Nephron (organoid): ENCODE data around the gene OR6Q1.

Experiments
- H3K27ac Mint-ChIP-seq, 3 experiments: 2 replicates each; pipeline ENCODE4 v1.8.0; 2020; ENCODE audit warnings: mixed read lengths in 3 of 3, mild to moderate bottlenecking in 2 of 3, moderate library complexity in 1 of 3
- H3K27me3 Mint-ChIP-seq: 2 replicates; pipeline ENCODE4 v1.8.0; 2021; ENCODE audit warnings: low read depth, mild to moderate bottlenecking, moderate library complexity, mixed read lengths
- H3K36me3 Mint-ChIP-seq: 2 replicates; pipeline ENCODE4 v1.8.0; 2020; ENCODE audit warnings: low read depth, mixed read lengths
- H3K4me1 Mint-ChIP-seq: 2 replicates; pipeline ENCODE4 v1.8.0; 2020; ENCODE audit warnings: mixed read lengths
- H3K4me3 Mint-ChIP-seq, 3 experiments: 2 replicates each; pipeline ENCODE4 v1.8.0; 2020; ENCODE audit warnings: mild to moderate bottlenecking in 3 of 3, mixed read lengths in 3 of 3, moderate library complexity in 2 of 3
- H3K9me3 Mint-ChIP-seq: 2 replicates; pipeline ENCODE4 v1.8.0; 2020; ENCODE audit warnings: mixed read lengths
- CTCF ChIP-seq, 3 experiments: fragments of 200-600 bp; sonication (generic); IDR thresholded peaks; one replicate each; pipeline ENCODE4 v1.5.0; 2021; ENCODE audit warnings: antibody characterized with exemption in 3 of 3; ENCODE audit not compliant: unreplicated experiment in 3 of 3

The OR6Q1 gene

GRCh38 chr11:58003036-58003435, 27.7 kb upstream of the OR6Q1 start:
- Mint-ChIP-seq H3K36me3 (no peaks in the 10 kb centered on the region), H3K9me3 (no peaks in the 10 kb centered on the region)
- no peak for TF ChIP-seq CTCF (IDR thresholded peaks at IDR 0.05; ENCODE audit: unreplicated experiment in 3 of 3)

GRCh38 chr11:58003591-58003990, 27.2 kb upstream of the OR6Q1 start:
- Mint-ChIP-seq H3K27ac (no peak overlapping the region), H3K36me3 (no peaks in the 10 kb centered on the region), H3K9me3 (no peaks in the 10 kb centered on the region), H3K27me3 (no peaks in the 10 kb centered on the region), H3K4me1 (no peaks in the 10 kb centered on the region), H3K4me3 (no peak overlapping the region)
- TF ChIP-seq CTCF (IDR thresholded peaks at IDR 0.05; ENCODE audit: unreplicated experiment in 3 of 3): no peak

More at GRCh38 chr11:58003036-58003435, 27.7 kb upstream of the OR6Q1 start:
- Mint-ChIP-seq H3K4me3 (no peak overlapping the region), H3K4me1 (no peaks in the 10 kb centered on the region), H3K27me3 (no peaks in the 10 kb centered on the region), H3K27ac (no peak overlapping the region)

GRCh38 chr11:58004664-58005063, 26.1 kb upstream of the OR6Q1 start:
- H3K9me3 Mint-ChIP-seq: no peaks in the 10 kb centered on the region
- H3K4me1 Mint-ChIP-seq: no peaks in the 10 kb centered on the region
- H3K27ac Mint-ChIP-seq: no peak overlapping the region
- no peak overlapping the region for H3K4me3 Mint-ChIP-seq
- no peaks in the 10 kb centered on the region for H3K27me3 Mint-ChIP-seq
- TF ChIP-seq CTCF (IDR thresholded peaks at IDR 0.05; ENCODE audit: unreplicated experiment in 3 of 3): no peak
- H3K36me3 Mint-ChIP-seq: no peaks in the 10 kb centered on the region

GRCh38 chr11:58006940-58007339, 23.8 kb upstream of the OR6Q1 start:
- Mint-ChIP-seq H3K9me3 (no peaks in the 10 kb centered on the region), H3K36me3 (no peaks in the 10 kb centered on the region)

GRCh38 chr11:58011771-58012170, 19.0 kb upstream of the OR6Q1 start:
- Mint-ChIP-seq H3K36me3 (no peaks in the 10 kb centered on the region), H3K27me3 (peaks cover 4% of the 10 kb centered on the region), H3K4me3 (no peak overlapping the region), H3K9me3 (no peaks in the 10 kb centered on the region), H3K27ac (no peak overlapping the region), H3K4me1 (no peaks in the 10 kb centered on the region)
- TF ChIP-seq CTCF (IDR thresholded peaks at IDR 0.05; ENCODE audit: unreplicated experiment in 3 of 3): no peak

More at GRCh38 chr11:58006940-58007339, 23.8 kb upstream of the OR6Q1 start:
- Mint-ChIP-seq H3K27ac (no peak overlapping the region), H3K27me3 (no peaks in the 10 kb centered on the region), H3K4me3 (no peak overlapping the region), H3K4me1 (no peaks in the 10 kb centered on the region)
- TF ChIP-seq CTCF (IDR thresholded peaks at IDR 0.05; ENCODE audit: unreplicated experiment in 3 of 3): no peak

- Mint-ChIP-seq H3K27me3 (no peaks in the 10 kb centered on the region), H3K36me3 (no peaks in the 10 kb centered on the region), H3K9me3 (no peaks in the 10 kb centered on the region), H3K4me3 (no peak within 1 kb of the TSS), H3K27ac (peak within 1 kb of the TSS in 1 of 3 experiments; percentile 30), H3K4me1 (peaks cover 8% of the 10 kb centered on the region)
- TF ChIP-seq CTCF (IDR thresholded peaks at IDR 0.05; ENCODE audit: unreplicated experiment in 3 of 3): no peak
These were observed 7.3 kb upstream of the OR6Q1 start, which contains the start of gene OR9Q1 for GRCh38 chr11:58023435-58023931. TSS of gene OR9Q1 (plus strand) at chr11:58023881. CDS start at chr11:58179445, 155,564 bp downstream.
